ENCODE measurements around the gene CPNE7.
A peak's percentile ranks its signal among the peaks of the same experiment; 100 is the strongest.

- TF ChIP-seq ZNF384 (IDR thresholded peaks at IDR 0.05): no peak
- TF ChIP-seq TARDBP (IDR thresholded peaks at IDR 0.05): no peak
- no peak for TF ChIP-seq SUZ12 (IDR thresholded peaks at IDR 0.05)
- TF ChIP-seq ARNT (IDR thresholded peaks at IDR 0.05): no peak
- no peak for TF ChIP-seq FOXA1 (IDR thresholded peaks at IDR 0.05)
- TF ChIP-seq BHLHE40 (IDR thresholded peaks at IDR 0.05; ENCODE audit: borderline replicate concordance): no peak
- no peak for TF ChIP-seq FOXM1 (IDR thresholded peaks at IDR 0.05; ENCODE audit: borderline replicate concordance)
- TF ChIP-seq CTBP1 (IDR thresholded peaks at IDR 0.05; ENCODE audit: borderline replicate concordance): no peak
- no peak for TF ChIP-seq ELF4 (IDR thresholded peaks at IDR 0.05)
- no peak for TF ChIP-seq NFRKB (IDR thresholded peaks at IDR 0.05)
- TF ChIP-seq L3MBTL2 (conservative IDR thresholded peaks at IDR 0.05): no peak
- TF ChIP-seq SP1 (IDR thresholded peaks at IDR 0.05): peak; percentile 87
These were observed 11.3 kb downstream of the CPNE7 start for GRCh38 chr16:89586853-89587252.

Measured in HEK293T (cell line).